ENCODE data around the gene APOF.
A peak's percentile ranks its signal among the peaks of the same experiment; 100 is the strongest.
"Not testable (repeated sequence)": the region's sequence is repeated elsewhere in the genome, so short reads cannot be mapped to it uniquely, and the experiment has no call there.

APOF gene

DNA sequence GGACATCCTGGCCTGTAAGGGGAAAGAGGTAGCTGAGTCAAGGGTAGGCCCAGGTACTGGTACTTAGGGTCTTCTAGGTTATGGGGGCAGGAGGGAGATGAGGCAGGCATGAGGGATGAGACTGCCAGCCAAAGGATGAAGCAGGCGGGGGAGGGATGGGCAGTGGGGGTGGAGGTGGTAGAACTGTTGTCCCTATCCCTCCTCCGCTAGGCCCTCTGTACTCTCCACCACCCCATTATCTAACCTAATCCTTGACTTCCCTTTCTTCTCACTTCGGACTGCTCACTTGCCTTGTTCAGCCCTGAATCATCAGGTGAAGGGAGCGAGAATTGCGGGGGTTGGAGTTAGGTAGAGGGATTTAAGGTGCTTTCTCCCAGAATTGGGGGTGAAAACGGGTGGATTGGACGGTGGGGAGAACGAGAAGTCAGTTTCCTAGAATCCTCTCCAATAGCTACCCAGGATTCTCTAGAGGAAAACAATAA is 29.4 kb downstream of the APOF start:
- H3K27me3 Mint-ChIP-seq: no peaks in the 10 kb centered on the region
- H3K36me3 Mint-ChIP-seq (ENCODE audit: low read depth): peaks cover 23% of the 10 kb centered on the region
- H3K27ac Mint-ChIP-seq: peak overlapping the region; percentile 100
- H3K4me3 Mint-ChIP-seq: peak overlapping the region; percentile 88
- H3K4me1 Mint-ChIP-seq (ENCODE audit: low read depth): peaks cover 54% of the 10 kb centered on the region
- H3K9me3 Mint-ChIP-seq: no peaks in the 10 kb centered on the region
- intact Hi-C loops (cut with micrococcal nuclease): loop anchor here (1.0 kb wide), 1 partner anchor 17 kb away; no protein-coding TSS in a partner anchor

DNA sequence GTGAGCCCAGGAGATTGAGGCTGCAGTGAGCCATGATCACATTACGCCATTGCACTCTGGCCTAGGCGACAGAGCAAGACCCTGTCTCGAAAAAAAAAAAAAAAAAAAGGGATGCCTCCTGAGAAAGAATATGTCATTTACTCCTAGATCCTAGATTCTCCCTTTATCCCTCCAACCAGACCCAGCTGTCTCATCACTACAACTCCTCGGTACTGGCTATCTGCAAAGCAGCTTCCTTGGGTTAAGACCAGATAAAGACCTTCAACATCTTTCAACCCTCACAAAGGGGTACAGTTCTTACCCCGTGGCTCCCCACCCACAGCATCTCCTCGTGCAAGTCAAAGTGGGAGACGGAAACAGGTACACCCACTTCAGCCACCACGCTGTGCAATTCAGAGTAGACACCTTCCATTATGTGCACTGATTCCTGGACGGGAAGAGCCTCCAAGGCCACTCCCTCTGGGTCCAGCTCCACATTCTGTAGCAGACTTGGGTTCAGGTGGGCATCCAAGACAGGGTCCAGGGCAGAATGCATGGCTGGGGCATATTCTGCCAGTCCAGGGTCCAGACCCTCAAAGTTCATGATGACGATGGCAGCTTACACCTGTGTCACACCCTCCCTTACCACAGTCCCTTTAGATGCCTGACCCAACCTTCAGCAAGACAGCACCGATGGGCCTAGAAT is 30.0 kb downstream of the APOF start:
- peak overlapping the region; percentile 100 for H3K27ac Mint-ChIP-seq
- peaks cover 48% of the 10 kb centered on the region for H3K4me1 Mint-ChIP-seq (ENCODE audit: low read depth)
- intact Hi-C loops (cut with micrococcal nuclease): loop anchor here (1.0 kb wide), 1 partner anchor 16 kb away; no protein-coding TSS in a partner anchor
- no peaks in the 10 kb centered on the region for H3K27me3 Mint-ChIP-seq
- no peaks in the 10 kb centered on the region for H3K9me3 Mint-ChIP-seq
- H3K36me3 Mint-ChIP-seq (ENCODE audit: low read depth): peaks cover 28% of the 10 kb centered on the region
- H3K4me3 Mint-ChIP-seq: peak overlapping the region; percentile 88

GRCh38 chr12:56330936-56331490 is 31.6 kb downstream of the APOF start:
- H3K36me3 Mint-ChIP-seq (ENCODE audit: low read depth): peaks cover 45% of the 10 kb centered on the region
- H3K4me3 Mint-ChIP-seq: no peak overlapping the region
- H3K9me3 Mint-ChIP-seq: no peaks in the 10 kb centered on the region
- no peak overlapping the region for H3K27ac Mint-ChIP-seq
- intact Hi-C loops (cut with micrococcal nuclease): no loop called here
- no peaks in the 10 kb centered on the region for H3K27me3 Mint-ChIP-seq
- H3K4me1 Mint-ChIP-seq (ENCODE audit: low read depth): peaks cover 33% of the 10 kb centered on the region

DNA sequence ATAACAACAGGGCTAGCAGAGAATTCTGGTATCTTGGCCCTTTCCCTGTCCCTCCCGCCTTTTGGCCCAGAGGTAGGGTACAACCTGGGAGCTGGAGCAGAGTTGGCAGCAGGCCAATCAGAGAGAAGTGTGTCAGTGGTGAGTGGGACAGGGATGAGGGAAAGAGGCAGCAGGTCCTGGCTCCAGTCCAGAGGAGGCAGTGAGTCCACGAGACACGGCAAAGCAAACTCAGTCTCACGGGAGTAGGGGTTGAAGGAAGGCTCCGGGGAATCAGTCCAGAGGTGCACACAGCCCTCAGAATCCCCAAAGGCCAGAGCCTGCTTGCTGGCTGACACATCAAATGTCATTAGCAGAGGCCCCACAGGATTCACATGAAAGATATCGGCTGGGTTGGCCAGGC is 36.1 kb downstream of the APOF start:
- no peak overlapping the region for H3K4me3 Mint-ChIP-seq
- peaks cover 69% of the 10 kb centered on the region for H3K36me3 Mint-ChIP-seq (ENCODE audit: low read depth)
- H3K27ac Mint-ChIP-seq: no peak overlapping the region
- peaks cover 14% of the 10 kb centered on the region for H3K4me1 Mint-ChIP-seq (ENCODE audit: low read depth)
- H3K27me3 Mint-ChIP-seq: no peaks in the 10 kb centered on the region
- intact Hi-C loops (cut with micrococcal nuclease): no loop called here
- no peaks in the 10 kb centered on the region for H3K9me3 Mint-ChIP-seq

DNA sequence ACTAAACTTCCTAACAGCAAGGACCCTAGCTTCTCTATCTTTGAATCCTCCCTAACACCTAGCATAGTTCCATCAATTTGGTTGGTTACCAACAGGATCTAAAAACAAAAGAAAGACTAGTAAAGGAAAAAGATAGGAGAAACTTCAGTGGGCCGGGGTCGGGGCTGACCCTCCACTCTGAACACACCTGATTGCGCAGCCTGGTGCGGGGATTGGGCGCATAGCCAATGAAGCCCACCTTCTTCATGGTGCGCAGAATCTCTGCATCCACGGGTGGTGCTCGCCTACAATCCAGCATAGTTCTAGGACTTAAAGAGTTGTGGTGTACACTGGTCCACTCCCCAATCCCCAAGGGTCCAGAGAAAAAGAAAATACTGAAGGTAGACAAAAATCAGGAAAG is 36.5 kb downstream of the APOF start:
- Mint-ChIP-seq H3K4me3 (no peak overlapping the region), H3K36me3 (ENCODE audit: low read depth) (peaks cover 65% of the 10 kb centered on the region), H3K9me3 (no peaks in the 10 kb centered on the region), H3K4me1 (ENCODE audit: low read depth) (peaks cover 10% of the 10 kb centered on the region), H3K27ac (no peak overlapping the region), H3K27me3 (no peaks in the 10 kb centered on the region)
- intact Hi-C loops (cut with micrococcal nuclease): no loop called here

DNA sequence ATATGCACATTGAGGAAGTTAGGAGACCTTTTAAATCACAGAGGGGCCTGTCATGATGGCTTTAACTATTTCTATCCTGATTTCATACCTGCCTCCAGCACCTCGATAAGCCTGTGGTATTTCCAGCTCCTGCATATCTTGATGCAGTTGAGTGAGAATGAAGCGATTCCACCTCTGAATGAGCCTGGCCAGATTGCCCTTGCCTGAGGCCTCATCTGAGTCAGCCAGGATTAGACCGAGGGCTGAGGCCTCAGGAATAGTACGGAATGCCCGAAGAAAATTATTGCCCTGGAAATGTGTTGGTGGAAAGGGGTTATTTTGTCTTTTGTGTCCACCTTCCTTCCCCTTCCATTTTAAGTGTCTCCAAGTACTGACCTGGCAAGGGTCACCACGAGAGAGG is 38.5 kb downstream of the APOF start:
- Mint-ChIP-seq H3K4me3 (no peak overlapping the region), H3K27me3 (no peaks in the 10 kb centered on the region), H3K27ac (no peak overlapping the region), H3K4me1 (ENCODE audit: low read depth) (peaks cover 9% of the 10 kb centered on the region), H3K36me3 (ENCODE audit: low read depth) (peaks cover 80% of the 10 kb centered on the region), H3K9me3 (no peaks in the 10 kb centered on the region)
- intact Hi-C loops (cut with micrococcal nuclease): no loop called here

DNA sequence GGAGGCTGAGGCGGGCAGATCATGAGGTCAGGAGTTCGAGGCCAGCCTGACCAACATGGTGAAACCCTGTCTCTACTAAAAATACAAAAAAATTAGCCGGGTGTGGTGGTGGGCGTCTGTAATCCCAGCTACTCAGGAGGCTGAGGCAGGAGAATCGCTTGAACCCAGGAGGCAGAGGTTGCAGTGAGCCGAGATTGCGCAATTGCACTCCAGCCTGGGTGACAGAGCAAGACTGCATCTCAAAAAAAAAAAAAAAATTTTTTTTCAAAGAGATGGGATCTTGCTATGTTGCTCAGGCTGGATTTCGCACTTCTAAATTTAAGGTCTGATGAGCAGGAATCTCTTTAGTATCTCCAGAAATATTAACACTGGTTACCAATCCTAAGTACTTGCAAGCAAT is 41.0 kb downstream of the APOF start:
- H3K27me3 Mint-ChIP-seq; intact Hi-C loops (cut with micrococcal nuclease); H3K27ac Mint-ChIP-seq; H3K9me3 Mint-ChIP-seq; H3K4me3 Mint-ChIP-seq: not testable (repeated sequence)
- Mint-ChIP-seq H3K4me1 (ENCODE audit: low read depth) (peaks cover 11% of the 10 kb centered on the region), H3K36me3 (ENCODE audit: low read depth) (peaks cover 68% of the 10 kb centered on the region)

- H3K27ac Mint-ChIP-seq: no peak overlapping the region
- intact Hi-C loops (cut with micrococcal nuclease): no loop called here
- no peaks in the 10 kb centered on the region for H3K9me3 Mint-ChIP-seq
- H3K4me3 Mint-ChIP-seq: no peak overlapping the region
- peaks cover 64% of the 10 kb centered on the region for H3K36me3 Mint-ChIP-seq (ENCODE audit: low read depth)
- H3K4me1 Mint-ChIP-seq (ENCODE audit: low read depth): peaks cover 14% of the 10 kb centered on the region
- H3K27me3 Mint-ChIP-seq: no peaks in the 10 kb centered on the region
These were observed 41.6 kb downstream of the APOF start for GRCh38 chr12:56321027-56321426.

- intact Hi-C loops (cut with micrococcal nuclease): no loop called here
- Mint-ChIP-seq H3K4me3 (no peak overlapping the region), H3K27ac (no peak overlapping the region), H3K9me3 (no peaks in the 10 kb centered on the region), H3K4me1 (ENCODE audit: low read depth) (peaks cover 15% of the 10 kb centered on the region), H3K27me3 (no peaks in the 10 kb centered on the region), H3K36me3 (ENCODE audit: low read depth) (peaks cover 60% of the 10 kb centered on the region)
These were observed 45.0 kb downstream of the APOF start for GRCh38 chr12:56317675-56318074.

GRCh38 chr12:56315622-56316473 is 46.8 kb downstream of the APOF start, which contains the start of gene CNPY2:
CNPY2 (minus strand) TSS chr12:56315988; CDS start chr12:56315217, 771 bp downstream.
- Mint-ChIP-seq H3K4me3 (peak within 1 kb of the TSS; percentile 99), H3K27me3 (no peaks in the 10 kb centered on the region), H3K9me3 (no peaks in the 10 kb centered on the region), H3K4me1 (ENCODE audit: low read depth) (peaks cover 16% of the 10 kb centered on the region), H3K36me3 (ENCODE audit: low read depth) (peaks cover 68% of the 10 kb centered on the region), H3K27ac (peak within 1 kb of the TSS; percentile 100)
- intact Hi-C loops (cut with micrococcal nuclease): loop anchor here (1.0 kb wide), 5 partner anchors 16 to 148 kb away; partner anchors contain the start of genes CS, PAN2, STAT2 and TIMELESS

DNA sequence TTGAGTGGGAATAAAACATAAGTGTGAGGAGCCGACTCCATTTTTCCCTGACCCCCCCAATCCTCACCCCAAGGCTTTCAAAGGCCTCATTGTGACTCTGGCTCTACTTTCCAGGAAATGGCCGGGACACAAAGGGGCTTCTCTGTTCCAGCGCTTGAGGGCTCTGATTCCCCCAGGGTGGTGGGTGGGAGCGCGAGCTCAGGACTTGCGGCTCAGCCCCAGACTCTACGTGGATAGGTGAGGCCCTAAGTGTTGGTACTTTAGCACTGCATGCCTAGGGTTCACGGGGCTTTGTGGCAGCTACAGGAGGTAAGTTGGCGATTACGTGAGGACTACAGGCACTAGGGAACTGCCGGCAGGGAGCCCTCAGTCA is 47.4 kb downstream of the APOF start:
- Mint-ChIP-seq H3K9me3 (no peaks in the 10 kb centered on the region), H3K27me3 (no peaks in the 10 kb centered on the region), H3K4me1 (ENCODE audit: low read depth) (peaks cover 22% of the 10 kb centered on the region), H3K27ac (peak overlapping the region; percentile 100), H3K36me3 (ENCODE audit: low read depth) (peaks cover 67% of the 10 kb centered on the region), H3K4me3 (peak overlapping the region; percentile 99)
- intact Hi-C loops (cut with micrococcal nuclease): no loop called here

DNA sequence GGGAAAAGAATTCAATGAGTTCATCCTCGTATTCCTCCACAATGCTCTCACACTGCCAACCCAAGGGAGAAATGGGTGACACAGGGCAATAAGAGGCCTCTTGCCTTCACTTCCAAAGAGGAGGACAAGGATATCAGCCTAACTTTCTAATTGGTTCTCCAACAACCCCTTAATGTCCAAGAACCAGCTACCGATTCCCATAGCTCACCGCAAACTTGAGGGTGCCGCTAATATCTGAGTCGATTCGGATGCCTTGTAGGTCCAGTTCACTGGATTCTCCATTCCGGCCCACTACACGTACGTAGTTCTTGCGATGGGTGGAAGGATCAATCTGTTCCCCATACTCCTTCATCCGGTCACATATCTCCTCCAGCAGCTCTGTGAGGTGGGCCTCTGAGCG is 51.7 kb downstream of the APOF start:
- Mint-ChIP-seq H3K36me3 (ENCODE audit: low read depth) (peaks cover 59% of the 10 kb centered on the region), H3K4me1 (ENCODE audit: low read depth) (peaks cover 24% of the 10 kb centered on the region), H3K9me3 (no peaks in the 10 kb centered on the region), H3K27me3 (no peaks in the 10 kb centered on the region), H3K4me3 (no peak overlapping the region), H3K27ac (no peak overlapping the region)
- intact Hi-C loops (cut with micrococcal nuclease): no loop called here
